DMS53 (cell line): ENCODE measurements around the gene NOS2.

Experiments
- DNase-seq: peaks from one replicate; lab custom pipeline; 2025; lab: John Stamatoyannopoulos, UW

Gene NOS2

DNA sequence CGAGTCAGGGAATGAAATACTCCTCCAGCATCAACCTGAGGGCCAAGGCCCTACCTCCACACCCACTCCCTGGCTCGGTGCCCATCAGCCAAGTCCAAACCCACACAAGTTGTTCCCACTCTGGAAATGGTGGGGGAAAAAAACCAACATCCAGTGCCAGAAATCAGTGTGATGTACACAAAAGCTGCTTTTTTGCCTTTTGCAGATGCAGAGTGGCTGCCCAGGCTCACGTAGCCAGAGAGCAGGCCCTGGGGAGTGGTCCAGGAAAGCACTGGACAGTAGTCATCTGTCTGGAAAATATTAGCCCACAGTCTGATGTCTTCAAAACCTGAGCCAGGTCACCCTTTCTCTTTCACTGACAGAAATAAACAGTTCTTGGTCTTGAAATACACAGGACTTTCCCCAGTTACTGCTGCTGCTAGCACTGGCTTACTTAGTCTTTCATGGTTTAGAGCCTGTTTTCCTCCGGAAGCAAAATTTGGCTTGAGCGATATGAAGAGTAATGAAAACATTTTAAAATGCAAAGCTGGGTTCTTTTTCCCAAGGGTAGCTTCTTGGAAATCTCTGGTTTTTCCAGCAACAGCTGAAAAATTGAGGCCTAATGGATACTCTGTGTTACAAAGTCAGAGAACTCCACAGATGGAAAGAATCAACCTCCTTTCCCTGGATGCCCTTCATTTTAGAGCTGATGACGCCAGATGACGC is 18.2 kb upstream of the NOS2 start:
- no peak for DNase-seq

DNA sequence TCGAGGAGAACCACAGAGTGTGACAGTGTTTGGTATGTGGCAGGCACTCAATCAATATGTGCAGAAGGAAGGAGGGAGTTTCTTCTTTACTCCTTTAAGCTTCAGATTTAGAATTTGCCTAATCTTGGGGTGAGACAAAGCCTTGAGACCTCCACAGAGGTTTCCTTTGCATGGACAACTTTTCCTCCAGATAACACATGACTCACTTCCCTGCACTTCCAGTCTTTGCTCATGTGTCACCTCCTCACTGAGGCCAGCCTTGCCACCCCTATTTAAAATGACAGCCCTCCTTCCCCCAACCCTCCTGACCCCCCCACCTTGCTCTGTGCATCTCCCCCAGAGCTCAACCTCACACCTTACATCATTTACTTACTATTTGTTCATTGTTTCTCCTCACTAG is 17.4 kb upstream of the NOS2 start:
- DNase-seq: no peak

DNA sequence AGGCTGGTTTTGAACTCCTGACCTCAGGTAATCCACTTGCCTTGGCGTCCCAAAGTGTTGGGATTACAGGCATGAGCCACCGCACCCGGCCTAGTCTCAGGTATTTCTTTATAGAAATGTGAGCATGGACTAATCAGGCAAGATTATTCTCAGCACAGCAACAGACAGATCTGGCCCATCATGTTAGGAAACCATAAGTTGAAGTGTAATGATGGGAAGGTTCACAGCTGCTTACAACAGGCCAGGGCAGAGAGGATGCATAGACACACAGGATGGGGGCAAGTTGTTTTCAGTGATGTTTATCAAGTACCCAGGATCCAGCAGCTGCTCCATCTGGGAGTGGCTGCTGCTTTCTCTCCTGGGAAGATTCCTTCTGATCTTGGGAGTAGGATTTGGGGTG is 16.6 kb upstream of the NOS2 start:
- peak; percentile 49 for DNase-seq

DNA sequence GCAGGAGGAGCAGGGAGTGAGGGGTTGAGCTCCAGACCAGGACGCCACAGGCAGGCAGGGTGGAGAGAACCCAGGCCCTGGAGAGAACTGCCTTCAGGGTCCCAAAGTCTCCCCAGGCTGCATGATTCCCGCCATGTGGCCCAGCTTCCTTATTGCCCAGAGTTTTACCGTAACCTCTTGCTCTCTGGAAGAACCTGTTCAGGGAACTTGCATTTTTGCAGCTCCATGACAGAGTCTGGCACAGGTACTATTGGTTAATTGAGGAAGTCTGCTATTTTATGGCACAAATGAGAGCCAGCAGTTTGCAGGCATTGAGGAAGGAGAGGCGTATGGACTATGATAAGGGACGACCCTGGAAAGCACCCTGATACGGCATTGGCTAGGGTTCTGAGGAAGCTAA is 11.6 kb upstream of the NOS2 start:
- DNase-seq: peak; percentile 25

DNA sequence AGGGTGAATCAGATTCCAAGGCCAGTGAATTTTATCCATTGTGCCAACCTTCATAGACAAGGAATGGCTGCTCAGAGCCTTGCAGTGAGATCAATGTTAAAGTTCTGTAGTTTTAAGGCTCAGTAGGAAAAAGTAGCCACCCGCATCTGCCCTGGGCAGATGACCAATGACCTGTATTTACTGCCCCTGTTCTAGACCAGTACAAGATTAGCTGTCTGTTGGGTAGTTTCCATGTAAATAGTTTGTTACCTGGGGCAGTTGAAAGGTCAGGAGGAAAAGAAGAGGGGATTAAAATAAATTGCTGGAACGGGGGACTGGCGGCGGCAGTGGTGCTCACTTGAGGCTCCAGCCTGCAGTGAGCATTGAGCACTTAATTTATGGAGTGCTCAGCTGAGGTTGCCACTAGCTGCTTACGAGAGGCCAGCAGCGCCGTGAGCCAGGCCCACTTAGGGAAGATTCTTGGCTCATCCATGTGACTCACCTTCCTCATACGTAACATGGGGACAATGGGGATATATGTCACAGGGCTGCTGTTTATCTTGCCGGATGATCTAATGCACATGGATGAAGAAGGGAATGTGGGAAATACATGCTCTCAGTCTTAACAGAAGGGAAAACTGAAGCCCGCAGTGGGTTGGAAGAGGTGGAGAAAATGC is 10.7 kb upstream of the NOS2 start:
- DNase-seq: peak; percentile 88

DNA sequence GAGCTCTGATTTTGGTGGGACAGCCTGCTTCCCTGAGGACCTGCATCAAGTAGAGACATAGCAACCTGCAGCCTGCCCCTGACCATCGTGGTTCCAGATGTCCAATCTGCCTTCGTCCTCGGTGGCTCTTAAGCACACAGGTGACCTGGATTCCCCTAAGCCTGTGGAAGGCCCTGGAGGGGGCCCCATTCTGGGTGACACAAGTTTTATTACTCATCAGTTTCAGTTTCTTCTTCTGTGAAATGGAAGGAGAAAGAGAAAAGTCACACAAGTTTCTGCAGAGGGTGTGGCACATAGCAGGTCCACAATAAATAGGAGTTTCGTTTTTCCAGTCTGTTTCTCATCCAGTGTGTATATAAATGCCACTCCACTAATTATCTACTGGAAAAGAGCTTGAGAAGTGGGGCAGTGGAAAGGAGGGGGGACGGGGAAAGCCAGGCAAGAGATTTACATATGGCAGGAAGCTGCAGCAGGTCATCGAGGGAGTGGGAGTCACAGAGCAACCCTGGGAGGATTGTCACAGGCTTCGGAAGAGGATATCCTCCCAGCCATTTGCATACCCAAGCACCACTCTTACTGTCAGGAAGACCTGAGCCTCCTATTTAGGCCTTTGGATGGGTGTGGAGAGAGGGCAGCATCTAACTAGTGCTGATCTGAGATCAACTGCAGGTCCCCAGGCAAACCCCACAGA is 10.0 kb upstream of the NOS2 start:
- DNase-seq: no peak

DNA sequence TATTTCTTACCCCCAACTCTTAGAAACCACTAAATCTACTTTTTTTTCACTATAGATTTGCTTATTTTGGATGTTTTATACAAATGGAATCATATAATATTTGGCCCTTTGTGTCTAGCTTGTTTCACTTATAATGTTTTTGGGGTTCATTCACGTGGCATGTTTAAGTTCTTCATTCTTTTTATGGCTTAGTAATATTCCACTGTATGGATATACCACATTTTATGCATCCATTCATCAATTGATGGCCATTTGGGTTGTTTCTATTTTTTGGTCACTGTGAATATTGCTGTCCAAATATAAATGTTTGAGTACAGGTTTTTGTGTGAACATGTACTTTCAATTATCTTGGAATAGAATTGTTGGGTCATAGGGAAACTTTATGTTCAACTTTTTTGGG is 9.2 kb upstream of the NOS2 start:
- DNase-seq: no peak

DNA sequence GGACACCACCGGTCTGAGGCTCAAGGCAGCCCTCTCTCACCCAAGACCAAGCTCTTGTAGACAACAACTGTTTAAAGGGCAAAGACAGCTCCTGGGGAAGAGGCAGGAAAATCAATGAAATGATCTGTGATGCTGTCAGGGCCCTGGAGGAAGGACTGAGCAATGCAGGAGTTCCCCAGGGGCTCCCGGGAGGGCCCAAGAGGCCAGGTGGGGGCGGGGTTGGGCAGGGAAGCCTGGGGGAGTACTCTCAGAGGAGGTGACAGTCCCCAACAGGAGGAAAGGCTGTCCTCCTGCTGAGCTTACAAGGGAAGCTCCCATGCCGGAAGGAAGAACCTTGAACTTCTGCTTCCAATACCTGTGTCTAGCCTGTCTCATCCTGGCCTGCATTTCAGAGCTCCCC is 8.3 kb upstream of the NOS2 start:
- DNase-seq: peak; percentile 56

DNA sequence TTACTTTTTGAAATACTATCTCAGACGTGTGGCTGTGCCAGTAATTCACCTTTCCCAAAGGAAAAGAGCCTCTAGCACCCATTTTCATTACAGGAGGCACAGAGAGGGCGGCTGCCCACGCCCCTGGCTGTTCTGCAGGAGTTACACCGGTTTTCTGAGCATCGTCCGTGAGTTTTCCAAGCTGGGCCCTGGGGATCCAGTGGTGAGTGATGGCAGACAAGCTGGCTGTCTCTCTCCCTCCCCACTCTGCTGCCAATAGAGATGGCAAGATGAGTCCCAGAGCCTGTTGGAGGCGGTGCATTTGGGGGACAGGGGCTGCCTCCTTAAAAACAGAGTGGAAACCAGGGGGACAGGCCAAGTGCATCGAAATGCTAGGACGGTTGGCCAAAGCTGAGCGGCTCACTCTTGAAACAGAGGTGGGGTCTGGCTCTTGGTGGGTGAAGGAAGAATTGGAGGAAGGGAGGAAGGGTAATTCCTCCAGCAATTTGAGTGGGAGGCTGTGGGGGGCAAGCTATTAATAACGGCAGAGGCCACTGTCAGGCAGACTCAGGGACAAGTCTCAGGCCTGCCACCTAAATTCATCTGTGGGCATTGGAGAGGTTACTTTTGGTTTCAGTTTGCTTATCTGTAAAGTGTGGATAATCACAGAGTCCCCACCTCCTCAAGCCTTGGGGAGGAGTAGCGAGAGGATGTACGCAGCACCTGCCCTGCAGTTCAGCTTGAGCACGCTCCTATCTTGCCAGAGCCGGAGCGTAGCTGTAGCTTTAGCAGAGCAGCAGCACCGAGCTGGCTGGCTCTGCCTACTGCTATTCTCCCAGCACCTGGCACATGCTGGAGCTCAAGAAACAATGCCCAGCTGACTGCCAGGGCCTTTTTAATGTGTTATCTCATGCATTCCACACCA is 7.5 kb upstream of the NOS2 start:
- peak; percentile 96 for DNase-seq

DNA sequence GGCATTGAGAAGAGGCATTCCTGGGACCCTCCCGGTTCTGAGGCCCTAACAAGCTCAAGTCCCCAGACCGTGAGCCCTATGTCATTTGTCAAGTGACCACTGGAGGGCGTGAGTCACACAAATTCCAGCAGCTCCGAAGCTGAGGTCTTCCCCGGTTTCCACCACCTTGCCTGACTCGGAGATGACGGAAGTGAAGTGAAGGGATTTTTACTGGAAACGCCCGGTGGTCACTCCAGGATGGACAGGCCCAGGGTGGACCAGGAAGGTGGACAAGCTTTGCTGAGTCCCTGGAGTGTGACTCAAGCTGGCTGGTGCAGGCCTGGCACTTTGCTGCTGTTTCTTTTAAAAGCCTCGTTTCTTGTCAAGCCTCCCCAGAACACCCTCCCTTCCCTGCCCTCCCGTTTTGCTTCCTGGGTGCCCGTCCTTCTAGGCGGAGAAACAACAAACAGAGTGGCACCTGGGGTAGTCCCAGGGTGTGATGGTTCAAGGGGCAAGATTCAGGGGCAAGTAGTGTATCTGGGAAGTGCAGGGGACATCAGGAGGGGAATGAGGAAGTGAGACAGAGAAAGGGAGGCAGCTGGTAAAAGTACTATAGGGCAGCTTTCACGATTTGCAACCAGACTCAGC is 5.3 kb upstream of the NOS2 start:
- DNase-seq: peak; percentile 97

DNA sequence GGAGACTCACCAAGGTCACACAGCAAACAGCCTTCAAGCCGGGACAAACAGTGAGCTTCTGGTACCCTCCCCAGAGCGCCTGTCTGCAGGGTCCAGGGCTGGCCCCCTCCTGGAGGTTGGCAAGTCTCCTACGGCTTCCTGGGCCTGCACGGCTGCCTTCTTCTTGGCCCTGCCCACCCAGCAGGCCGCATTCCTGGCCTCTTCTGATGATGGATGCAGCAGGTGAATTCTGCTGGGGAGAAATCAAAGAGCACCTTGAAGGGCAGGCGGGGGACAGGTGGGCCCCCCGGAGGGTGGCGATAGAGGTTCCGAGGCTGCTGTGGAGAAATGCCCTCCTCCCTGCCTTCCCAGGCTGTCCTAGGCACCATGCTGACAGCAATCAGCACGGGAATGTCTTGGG is 3.8 kb upstream of the NOS2 start:
- no peak for DNase-seq

DNA sequence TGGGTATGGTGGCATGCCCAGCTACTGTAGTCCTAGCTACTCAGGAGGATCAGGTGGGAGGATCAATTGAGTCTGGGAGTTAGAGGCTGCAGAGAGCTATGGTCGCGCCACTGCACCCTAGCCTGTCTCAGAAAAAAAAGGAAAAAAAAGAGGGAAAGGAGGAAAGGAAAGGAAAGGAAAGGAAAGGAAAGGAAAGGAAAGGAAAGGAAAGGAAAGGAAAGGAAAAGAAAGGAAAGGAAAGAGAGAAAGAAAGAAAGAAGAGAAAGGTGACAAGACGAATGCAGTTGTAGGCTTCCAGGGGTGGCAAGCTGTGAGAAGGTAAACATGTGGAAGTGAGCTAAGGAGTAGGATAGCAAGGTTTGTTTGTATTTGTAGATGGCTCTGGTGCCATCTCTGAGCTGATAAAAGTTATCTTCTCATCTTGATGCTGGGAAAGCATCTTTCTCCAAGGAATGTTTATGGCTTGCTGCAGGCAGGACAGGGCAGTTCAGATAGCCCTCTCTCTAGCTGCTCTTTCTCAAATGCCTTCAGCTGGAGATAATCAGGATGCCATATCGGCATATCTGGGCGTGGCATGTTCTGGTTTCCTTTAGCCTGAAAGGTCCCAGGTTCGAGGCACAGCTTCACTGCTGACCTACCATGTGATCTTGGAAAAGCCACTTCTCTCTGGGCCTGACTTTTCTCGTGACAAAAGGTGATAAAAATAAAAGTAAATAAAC is 2.8 kb upstream of the NOS2 start:
- no peak for DNase-seq

DNA sequence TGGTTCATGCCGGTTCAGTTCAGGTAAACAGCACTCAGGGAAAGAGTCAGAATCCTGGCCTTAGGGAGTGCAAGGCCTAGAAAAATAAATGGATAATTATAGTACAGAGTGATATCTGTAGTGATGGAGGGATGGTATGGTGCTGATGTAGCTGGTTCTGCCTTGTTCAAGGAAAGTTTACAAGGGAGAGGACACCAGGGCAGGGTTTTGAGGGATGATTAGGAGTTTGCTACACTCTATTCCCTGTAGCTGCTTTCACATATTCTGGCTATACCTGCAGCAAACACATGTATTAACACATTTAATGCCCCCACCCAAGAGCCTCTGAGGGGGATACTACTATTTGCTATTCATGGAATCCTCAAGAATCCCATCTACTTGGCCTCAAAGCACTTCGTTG is 1.7 kb upstream of the NOS2 start:
- DNase-seq: no peak

DNA sequence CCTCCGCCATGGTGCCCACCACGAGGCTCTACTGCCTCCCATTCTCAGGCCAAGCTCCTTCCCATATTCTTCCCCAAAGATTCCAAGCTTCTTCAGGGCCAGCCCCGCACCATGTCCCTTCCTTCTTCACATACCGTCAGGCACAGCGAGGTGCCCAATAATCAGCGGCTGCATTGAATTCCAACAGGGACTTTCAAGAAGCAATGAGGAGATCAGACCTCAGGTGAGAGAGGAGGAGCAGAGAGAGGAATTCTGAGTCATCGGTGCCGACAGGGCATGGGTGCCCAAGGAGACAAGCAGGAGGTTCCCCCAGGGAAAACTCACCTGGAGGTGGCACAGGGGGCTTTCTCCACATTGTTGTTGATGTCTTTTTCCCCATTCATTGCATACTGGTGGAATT is 2.0 kb downstream of the NOS2 start:
- DNase-seq: no peak

DNA sequence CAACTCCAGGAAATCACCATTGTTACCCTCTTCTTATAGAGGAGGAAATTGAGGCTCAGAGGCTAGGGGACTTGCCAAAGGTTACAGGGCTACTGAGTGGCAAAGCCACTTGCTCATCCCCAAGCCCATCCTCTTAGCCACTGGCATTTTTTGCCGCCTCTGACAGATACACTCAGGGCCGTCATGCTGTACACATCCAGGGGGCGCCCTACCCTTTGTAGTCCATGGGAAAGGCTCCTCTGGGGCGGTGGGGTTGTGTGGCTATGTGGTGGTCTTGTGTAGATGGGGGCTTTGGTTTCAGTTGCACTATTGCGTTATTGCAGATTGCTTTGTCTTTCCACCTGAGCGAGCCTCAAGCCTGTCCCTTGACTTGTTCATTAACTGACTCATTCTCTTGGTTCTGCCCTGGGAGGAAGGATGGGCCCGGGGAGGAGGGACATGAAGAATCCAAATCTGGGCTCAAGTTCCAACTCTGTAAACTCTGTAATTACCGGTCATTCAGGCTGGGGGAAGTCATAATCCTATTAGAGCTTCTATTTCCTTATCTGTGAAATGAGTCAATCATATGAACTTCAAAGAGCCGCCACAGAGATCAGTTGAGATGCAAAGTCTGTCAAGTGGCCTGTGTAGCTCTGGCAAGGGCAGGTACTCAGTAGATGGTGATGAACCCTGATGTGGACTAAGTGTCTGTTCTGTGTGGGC is 2.8 kb downstream of the NOS2 start:
- DNase-seq: peak; percentile 81

DNA sequence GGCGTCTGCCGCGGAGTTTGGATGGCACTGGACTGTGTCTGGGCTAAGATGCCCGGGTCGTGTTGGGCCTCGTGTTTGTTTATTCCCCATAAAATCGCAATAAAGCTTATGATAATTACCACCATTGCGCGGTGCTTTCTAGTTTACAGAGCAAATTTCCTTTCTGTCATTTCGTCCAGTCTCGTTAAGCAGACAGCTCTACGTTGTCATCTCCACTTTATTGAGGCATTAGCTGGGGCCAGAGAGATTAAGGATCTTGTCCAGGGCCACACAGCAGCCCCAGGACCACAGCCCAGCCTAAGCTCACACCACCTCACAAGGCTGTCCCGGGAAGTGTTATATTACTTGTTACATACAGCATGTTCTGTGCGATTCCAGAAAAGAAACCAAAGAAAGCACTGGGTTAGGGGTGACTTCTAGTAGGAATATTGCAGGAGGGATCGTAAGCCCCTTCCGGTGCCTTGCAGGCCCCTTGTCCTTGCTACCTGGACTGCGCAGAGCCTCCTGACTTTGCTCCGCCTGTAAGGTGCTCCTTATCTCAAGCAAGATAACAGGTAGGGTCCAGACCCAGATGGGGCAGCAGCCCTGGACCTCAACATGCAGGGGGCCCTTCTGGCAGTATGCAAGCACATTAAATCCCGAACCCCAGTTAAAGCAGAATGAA is 6.3 kb downstream of the NOS2 start:
- DNase-seq: peak; percentile 54

DNA sequence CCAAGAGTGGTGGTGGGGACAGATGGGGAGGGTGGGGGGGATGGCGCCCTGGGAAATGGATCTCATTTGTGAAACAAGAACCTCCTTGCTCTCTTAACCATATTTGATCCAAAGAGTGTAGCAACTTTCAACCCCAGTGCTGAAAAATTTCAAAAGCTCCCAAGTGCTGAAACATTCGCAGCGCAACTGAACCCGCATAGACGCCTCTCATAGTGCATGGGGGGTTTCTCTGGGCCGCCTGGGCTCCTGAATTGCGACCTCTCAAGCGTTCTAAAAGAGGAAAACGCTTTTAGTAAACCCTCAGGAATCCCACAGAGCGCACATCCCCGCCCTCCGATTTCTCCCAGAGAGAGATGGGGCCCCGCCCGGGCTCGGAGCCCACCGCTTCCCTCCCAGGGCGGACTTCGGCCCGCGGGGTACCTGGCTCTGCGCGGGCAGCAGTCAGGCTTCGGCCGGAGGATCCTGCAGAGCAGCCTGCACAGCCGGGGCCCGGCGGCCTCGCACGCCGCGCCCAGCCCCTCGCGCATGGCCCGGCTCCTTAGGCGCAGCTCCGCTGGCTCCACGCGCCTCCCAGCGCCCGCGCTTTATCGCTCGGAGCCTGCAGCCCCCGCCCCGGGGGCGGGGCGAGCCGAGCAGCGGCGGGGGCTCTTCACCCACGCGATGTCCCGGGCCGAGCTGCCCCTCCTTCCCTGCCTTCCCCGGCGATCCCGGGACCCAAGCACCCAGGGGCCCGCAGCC is 7.0 kb downstream of the NOS2 start:
- peak; percentile 75 for DNase-seq

DNA sequence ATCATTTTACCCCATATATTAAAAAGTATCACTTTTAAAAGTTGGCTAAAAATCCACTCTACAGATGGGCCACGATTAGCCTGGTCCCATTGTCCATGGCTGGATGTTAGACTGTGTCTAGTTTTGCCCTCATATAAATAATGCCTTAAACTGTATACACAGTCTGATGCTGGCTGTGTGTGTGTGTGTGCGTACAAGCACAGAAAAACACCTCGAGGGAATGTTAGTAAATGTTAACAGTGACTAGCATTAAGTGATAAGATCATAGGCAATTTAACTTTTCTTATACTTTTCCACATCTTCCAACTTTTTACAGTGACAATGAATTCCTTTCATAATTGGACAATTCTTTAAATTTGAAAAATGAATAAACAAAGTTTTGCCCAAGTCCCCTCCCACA is 8.2 kb downstream of the NOS2 start:
- no peak for DNase-seq

DNA sequence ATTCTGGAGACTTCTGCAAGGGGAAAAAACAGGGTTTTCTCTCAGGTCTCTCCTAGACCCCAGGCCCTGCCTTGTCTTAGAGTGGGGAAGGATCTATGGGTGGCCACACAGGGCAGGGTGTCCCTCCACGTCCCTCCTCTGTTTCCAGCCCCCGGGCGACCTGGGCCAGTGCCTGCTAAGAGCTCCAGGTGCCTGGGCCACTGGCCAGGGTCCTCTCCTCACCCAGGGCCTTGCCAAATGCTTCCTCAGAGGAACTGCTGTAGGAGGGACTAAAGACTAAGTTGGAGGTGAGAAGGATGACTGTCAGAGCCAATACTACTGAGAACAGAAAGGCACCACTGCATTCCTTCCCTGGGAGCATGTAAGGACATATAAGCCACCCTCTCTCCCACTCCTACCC is 11.4 kb downstream of the NOS2 start:
- no peak for DNase-seq
